ENCODE results near the gene MEGF10.

Gene MEGF10

DNA sequence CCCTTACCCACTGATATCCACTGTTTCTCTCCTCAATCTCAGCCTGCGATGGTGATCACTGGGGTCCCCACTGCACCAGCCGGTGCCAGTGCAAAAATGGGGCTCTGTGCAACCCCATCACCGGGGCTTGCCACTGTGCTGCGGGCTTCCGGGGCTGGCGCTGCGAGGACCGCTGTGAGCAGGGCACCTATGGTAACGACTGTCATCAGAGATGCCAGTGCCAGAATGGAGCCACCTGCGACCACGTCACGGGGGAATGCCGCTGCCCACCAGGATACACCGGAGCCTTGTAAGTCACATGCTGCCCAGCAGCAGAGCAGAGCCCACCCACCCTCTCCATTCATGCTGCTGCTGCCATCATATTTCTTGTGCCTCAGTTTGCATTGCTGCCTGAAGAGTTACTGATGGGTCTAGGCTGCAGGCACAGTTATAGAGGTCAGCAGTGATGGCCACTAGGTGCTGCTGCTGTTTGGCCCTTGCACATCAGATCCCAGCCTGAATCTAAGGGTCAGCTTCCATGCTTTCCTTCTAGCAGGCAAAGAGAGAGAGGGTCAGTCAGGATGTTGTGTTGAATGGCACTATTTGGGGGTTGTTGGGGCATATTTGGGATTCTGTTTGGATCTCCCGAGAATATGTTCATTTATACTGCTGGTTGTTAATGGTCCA is 106.0 kb downstream of the MEGF10 start:
- Histone ChIP-seq H3K27me3 (ENCODE audit: control insufficient read depth in 1 of 2, insufficient read depth in 2 of 2, low read length in 2 of 2) (no peaks in the 10 kb centered on the region), H3K9ac (ENCODE audit: low read length in 2 of 2) (no peak overlapping the region), H3K4me1 (ENCODE audit: control insufficient read depth, insufficient read depth, low read length) (no peaks in the 10 kb centered on the region), H3K4me3 (ENCODE audit: low read length in 2 of 2) (no peak overlapping the region), H3K27ac (ENCODE audit: low read length) (no peak overlapping the region), H3K9me3 (ENCODE audit: control insufficient read depth in 2 of 2, low read length in 2 of 2) (no peaks in the 10 kb centered on the region), H3K36me3 (ENCODE audit: control insufficient read depth in 2 of 2, insufficient read depth in 2 of 2, low read length in 2 of 2) (no peaks in the 10 kb centered on the region)

DNA sequence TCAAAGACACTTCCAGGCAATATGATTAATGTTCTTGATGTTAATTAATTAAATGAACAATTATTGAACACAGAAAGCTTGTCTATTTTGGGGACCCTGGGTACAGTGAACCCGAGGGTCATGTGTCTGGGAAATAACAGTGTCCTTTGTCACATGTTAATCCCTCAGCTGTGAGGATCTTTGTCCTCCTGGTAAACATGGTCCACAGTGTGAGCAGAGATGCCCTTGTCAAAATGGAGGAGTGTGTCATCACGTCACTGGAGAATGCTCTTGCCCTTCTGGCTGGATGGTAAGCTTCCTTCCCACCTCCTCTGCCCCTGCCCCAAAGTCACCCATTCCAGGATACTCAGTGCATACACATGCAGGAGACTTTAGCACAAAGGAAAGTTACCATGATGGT is 107.9 kb downstream of the MEGF10 start:
- H3K27me3 ChIP-seq (ENCODE audit: control insufficient read depth in 1 of 2, insufficient read depth in 2 of 2, low read length in 2 of 2) = no peaks in the 10 kb centered on the region
- no peaks in the 10 kb centered on the region for H3K4me1 ChIP-seq (ENCODE audit: control insufficient read depth, insufficient read depth, low read length)
- no peak overlapping the region for H3K9ac ChIP-seq (ENCODE audit: low read length in 2 of 2)
- no peaks in the 10 kb centered on the region for H3K9me3 ChIP-seq (ENCODE audit: control insufficient read depth in 2 of 2, low read length in 2 of 2)
- no peak overlapping the region for H3K27ac ChIP-seq (ENCODE audit: low read length)
- H3K36me3 ChIP-seq (ENCODE audit: control insufficient read depth in 2 of 2, insufficient read depth in 2 of 2, low read length in 2 of 2) = no peaks in the 10 kb centered on the region
- H3K4me3 ChIP-seq (ENCODE audit: low read length in 2 of 2) = no peak overlapping the region

- Histone ChIP-seq H3K4me1 (ENCODE audit: control insufficient read depth, insufficient read depth, low read length) (no peaks in the 10 kb centered on the region), H3K9ac (ENCODE audit: low read length in 2 of 2) (no peak overlapping the region), H3K4me3 (ENCODE audit: low read length in 2 of 2) (no peak overlapping the region), H3K27ac (ENCODE audit: low read length) (no peak overlapping the region), H3K36me3 (ENCODE audit: control insufficient read depth in 2 of 2, insufficient read depth in 2 of 2, low read length in 2 of 2) (no peaks in the 10 kb centered on the region), H3K9me3 (ENCODE audit: control insufficient read depth in 2 of 2, low read length in 2 of 2) (no peaks in the 10 kb centered on the region), H3K27me3 (ENCODE audit: control insufficient read depth in 1 of 2, insufficient read depth in 2 of 2, low read length in 2 of 2) (no peaks in the 10 kb centered on the region)
Measured at GRCh38 chr5:127399068-127399467, 108.5 kb downstream of the MEGF10 start.

DNA sequence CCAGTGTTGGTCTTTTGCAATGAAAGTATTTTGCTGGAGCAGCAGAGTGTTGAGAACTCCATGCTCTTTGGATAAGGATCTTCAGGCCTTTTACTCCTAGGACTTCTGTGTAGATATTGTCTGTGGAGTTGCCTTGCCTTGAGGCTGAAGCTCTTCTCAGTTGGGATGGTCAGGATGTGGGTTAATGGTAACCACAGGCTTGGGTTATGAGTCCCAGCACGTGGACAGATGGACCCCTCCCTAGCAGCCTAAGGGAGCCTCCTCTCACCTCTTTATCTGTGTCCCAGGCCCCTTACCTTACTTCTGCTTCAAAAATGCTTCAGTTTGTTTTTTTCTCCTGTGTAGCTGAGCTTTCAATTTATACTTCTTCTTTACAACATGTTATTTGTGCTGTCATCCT is 109.9 kb downstream of the MEGF10 start:
- no peaks in the 10 kb centered on the region for H3K27me3 ChIP-seq (ENCODE audit: control insufficient read depth in 1 of 2, insufficient read depth in 2 of 2, low read length in 2 of 2)
- H3K36me3 ChIP-seq (ENCODE audit: control insufficient read depth in 2 of 2, insufficient read depth in 2 of 2, low read length in 2 of 2) = no peaks in the 10 kb centered on the region
- no peaks in the 10 kb centered on the region for H3K9me3 ChIP-seq (ENCODE audit: control insufficient read depth in 2 of 2, low read length in 2 of 2)
- no peak overlapping the region for H3K4me3 ChIP-seq (ENCODE audit: low read length in 2 of 2)
- no peak overlapping the region for H3K27ac ChIP-seq (ENCODE audit: low read length)
- no peak overlapping the region for H3K9ac ChIP-seq (ENCODE audit: low read length in 2 of 2)
- H3K4me1 ChIP-seq (ENCODE audit: control insufficient read depth, insufficient read depth, low read length) = no peaks in the 10 kb centered on the region

- no peaks in the 10 kb centered on the region for H3K9me3 ChIP-seq (ENCODE audit: control insufficient read depth in 2 of 2, low read length in 2 of 2)
- H3K9ac ChIP-seq (ENCODE audit: low read length in 2 of 2) = no peak overlapping the region
- no peak overlapping the region for H3K4me3 ChIP-seq (ENCODE audit: low read length in 2 of 2)
- no peaks in the 10 kb centered on the region for H3K27me3 ChIP-seq (ENCODE audit: control insufficient read depth in 1 of 2, insufficient read depth in 2 of 2, low read length in 2 of 2)
- no peak overlapping the region for H3K27ac ChIP-seq (ENCODE audit: low read length)
- no peaks in the 10 kb centered on the region for H3K36me3 ChIP-seq (ENCODE audit: control insufficient read depth in 2 of 2, insufficient read depth in 2 of 2, low read length in 2 of 2)
- H3K4me1 ChIP-seq (ENCODE audit: control insufficient read depth, insufficient read depth, low read length) = no peaks in the 10 kb centered on the region
Measured at GRCh38 chr5:127400946-127401670, 110.5 kb downstream of the MEGF10 start.

- H3K4me3 ChIP-seq (ENCODE audit: low read length in 2 of 2) = no peak overlapping the region
- H3K36me3 ChIP-seq (ENCODE audit: control insufficient read depth in 2 of 2, insufficient read depth in 2 of 2, low read length in 2 of 2) = no peaks in the 10 kb centered on the region
- H3K4me1 ChIP-seq (ENCODE audit: control insufficient read depth, insufficient read depth, low read length) = no peaks in the 10 kb centered on the region
- no peaks in the 10 kb centered on the region for H3K27me3 ChIP-seq (ENCODE audit: control insufficient read depth in 1 of 2, insufficient read depth in 2 of 2, low read length in 2 of 2)
- H3K9ac ChIP-seq (ENCODE audit: low read length in 2 of 2) = no peak overlapping the region
- H3K27ac ChIP-seq (ENCODE audit: low read length) = no peak overlapping the region
- H3K9me3 ChIP-seq (ENCODE audit: control insufficient read depth in 2 of 2, low read length in 2 of 2) = no peaks in the 10 kb centered on the region
Measured at GRCh38 chr5:127402361-127402760, 111.8 kb downstream of the MEGF10 start.

- H3K27me3 ChIP-seq (ENCODE audit: control insufficient read depth in 1 of 2, insufficient read depth in 2 of 2, low read length in 2 of 2) = no peaks in the 10 kb centered on the region
- no peaks in the 10 kb centered on the region for H3K36me3 ChIP-seq (ENCODE audit: control insufficient read depth in 2 of 2, insufficient read depth in 2 of 2, low read length in 2 of 2)
- no peak overlapping the region for H3K27ac ChIP-seq (ENCODE audit: low read length)
- no peak overlapping the region for H3K4me3 ChIP-seq (ENCODE audit: low read length in 2 of 2)
- no peaks in the 10 kb centered on the region for H3K9me3 ChIP-seq (ENCODE audit: control insufficient read depth in 2 of 2, low read length in 2 of 2)
- H3K9ac ChIP-seq (ENCODE audit: low read length in 2 of 2) = no peak overlapping the region
- H3K4me1 ChIP-seq (ENCODE audit: control insufficient read depth, insufficient read depth, low read length) = no peaks in the 10 kb centered on the region
Measured at GRCh38 chr5:127404190-127404589, 113.6 kb downstream of the MEGF10 start.

DNA sequence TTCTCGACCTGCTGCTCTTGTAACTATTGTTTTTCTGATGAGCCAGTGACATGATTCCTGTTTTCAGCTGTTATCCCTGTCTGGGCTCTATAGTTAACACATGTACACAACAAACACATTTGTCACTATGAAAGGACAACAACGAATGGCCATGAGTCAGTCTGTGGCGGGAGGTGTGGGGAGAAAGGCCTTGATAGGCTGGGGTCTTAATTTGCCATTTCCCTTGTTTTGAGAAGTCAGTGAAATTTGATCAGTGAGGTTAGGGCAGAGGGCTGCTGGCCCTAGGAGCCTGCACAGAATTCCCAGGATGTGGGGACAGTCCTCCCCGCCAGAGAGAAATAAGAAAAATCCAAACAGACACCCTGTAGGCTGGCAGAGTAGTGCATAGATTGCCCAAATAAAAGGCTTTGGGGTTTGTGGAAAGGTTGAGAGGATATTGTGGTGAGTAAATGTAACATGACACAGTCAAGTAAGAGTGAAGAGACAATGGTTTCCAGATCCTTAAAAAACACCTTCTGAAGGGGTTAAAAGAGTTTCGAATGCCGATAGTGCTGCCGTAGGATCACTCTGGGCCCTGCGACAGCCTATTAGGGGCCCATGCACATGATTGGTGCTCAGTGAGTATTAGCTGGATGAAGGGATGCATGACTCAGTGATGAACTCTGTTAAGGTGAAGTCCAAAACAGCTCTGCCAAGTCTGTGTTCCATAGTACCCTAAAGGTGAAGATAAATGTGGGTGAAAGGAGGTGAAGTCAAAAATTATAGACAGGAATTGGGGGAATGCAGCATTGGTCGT is 115.9 kb downstream of the MEGF10 start:
- Histone ChIP-seq H3K4me3 (ENCODE audit: low read length in 2 of 2) (no peak overlapping the region), H3K9me3 (ENCODE audit: control insufficient read depth in 2 of 2, low read length in 2 of 2) (no peaks in the 10 kb centered on the region), H3K27me3 (ENCODE audit: control insufficient read depth in 1 of 2, insufficient read depth in 2 of 2, low read length in 2 of 2) (no peaks in the 10 kb centered on the region), H3K27ac (ENCODE audit: low read length) (no peak overlapping the region), H3K36me3 (ENCODE audit: control insufficient read depth in 2 of 2, insufficient read depth in 2 of 2, low read length in 2 of 2) (no peaks in the 10 kb centered on the region), H3K4me1 (ENCODE audit: control insufficient read depth, insufficient read depth, low read length) (no peaks in the 10 kb centered on the region), H3K9ac (ENCODE audit: low read length in 2 of 2) (no peak overlapping the region)

DNA sequence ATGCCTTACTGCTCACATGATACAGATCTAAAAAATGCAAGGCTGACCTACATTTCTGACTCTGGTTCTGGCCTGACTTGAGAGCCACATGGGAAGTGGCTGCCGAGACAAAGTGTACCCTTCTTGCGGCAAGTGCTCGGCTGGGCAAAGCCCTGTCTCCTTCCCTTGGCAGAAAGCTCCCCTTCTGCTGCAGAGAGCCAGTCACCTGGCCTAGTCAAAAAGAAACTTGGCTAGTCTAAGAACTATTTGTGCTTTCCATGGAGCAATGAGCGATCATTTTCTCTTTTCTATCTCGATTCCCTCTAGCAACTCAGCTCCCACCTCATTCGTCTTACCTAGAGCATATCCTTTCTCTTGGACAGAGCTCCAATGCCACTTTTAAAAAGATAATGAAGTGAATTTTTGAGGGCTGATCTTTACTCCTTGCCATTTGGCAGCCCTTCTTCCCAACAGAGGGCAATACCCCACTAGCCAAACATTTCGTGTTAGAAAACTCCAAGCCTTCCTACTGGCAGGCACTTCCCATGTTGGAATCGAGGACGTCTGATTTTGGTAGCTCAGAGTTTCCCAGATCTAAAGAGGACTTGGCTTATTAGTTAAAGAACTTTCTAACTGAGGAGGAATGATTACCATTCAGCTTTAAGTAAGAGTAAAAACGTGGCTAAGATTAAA is 118.8 kb downstream of the MEGF10 start:
- Histone ChIP-seq H3K27ac (ENCODE audit: low read length) (no peak overlapping the region), H3K9ac (ENCODE audit: low read length in 2 of 2) (no peak overlapping the region), H3K4me1 (ENCODE audit: control insufficient read depth, insufficient read depth, low read length) (no peaks in the 10 kb centered on the region), H3K9me3 (ENCODE audit: control insufficient read depth in 2 of 2, low read length in 2 of 2) (no peaks in the 10 kb centered on the region), H3K4me3 (ENCODE audit: low read length in 2 of 2) (no peak overlapping the region), H3K27me3 (ENCODE audit: control insufficient read depth in 1 of 2, insufficient read depth in 2 of 2, low read length in 2 of 2) (no peaks in the 10 kb centered on the region), H3K36me3 (ENCODE audit: control insufficient read depth in 2 of 2, insufficient read depth in 2 of 2, low read length in 2 of 2) (no peaks in the 10 kb centered on the region)

- Histone ChIP-seq H3K4me3 (ENCODE audit: low read length in 2 of 2) (no peak overlapping the region), H3K9ac (ENCODE audit: low read length in 2 of 2) (no peak overlapping the region)
Measured at GRCh38 chr5:127409921-127410675, 119.5 kb downstream of the MEGF10 start.

More at GRCh38 chr5:127409921-127410675, 119.5 kb downstream of the MEGF10 start:
- Histone ChIP-seq H3K27ac (ENCODE audit: low read length) (no peak overlapping the region), H3K27me3 (ENCODE audit: control insufficient read depth in 1 of 2, insufficient read depth in 2 of 2, low read length in 2 of 2) (no peaks in the 10 kb centered on the region), H3K4me1 (ENCODE audit: control insufficient read depth, insufficient read depth, low read length) (no peaks in the 10 kb centered on the region), H3K36me3 (ENCODE audit: control insufficient read depth in 2 of 2, insufficient read depth in 2 of 2, low read length in 2 of 2) (no peaks in the 10 kb centered on the region), H3K9me3 (ENCODE audit: control insufficient read depth in 2 of 2, low read length in 2 of 2) (no peaks in the 10 kb centered on the region)

Measured in stomach smooth muscle (tissue), 2 donors.